ENCODE measurements around the gene CFAP20DC.

CFAP20DC gene

GRCh38 chr3:58737644-58738043 is 312.2 kb downstream of the CFAP20DC start:
- ChIA-PET CTCF (no interaction called here), POLR2A (no interaction called here)
- Histone ChIP-seq H3K4me1 (ENCODE audit: control insufficient read depth, insufficient read depth, low read length) (no peaks in the 10 kb centered on the region), H3K27ac (ENCODE audit: extremely low read depth, low read depth, low read length) (no peak overlapping the region), H3K36me3 (ENCODE audit: control insufficient read depth in 2 of 2, insufficient read depth in 1 of 2, low read length in 2 of 2) (no peaks in the 10 kb centered on the region), H3K9me3 (ENCODE audit: control insufficient read depth, insufficient read depth, low read depth, low read length) (no peaks in the 10 kb centered on the region), H3K4me3 (ENCODE audit: low read depth, low read length) (no peak overlapping the region)
- no peak for TF ChIP-seq ZNF776 (tag by site-specific recombination; IDR thresholded peaks at IDR 0.05; ENCODE audit: borderline replicate concordance)
- no peak for TF ChIP-seq ZNF274 (IDR thresholded peaks at IDR 0.05; ENCODE audit: low read length)
- TF ChIP-seq ZNF274 (tag by site-specific recombination; IDR thresholded peaks at IDR 0.05; ENCODE audit: borderline replicate concordance), result no peak
- no peak for TF ChIP-seq ZSCAN16 (tag by site-specific recombination; IDR thresholded peaks at IDR 0.05)
- TF ChIP-seq ZNF23 (tag by site-specific recombination; IDR thresholded peaks at IDR 0.05; ENCODE audit: borderline replicate concordance), result no peak
- no peak for TF ChIP-seq ZNF501 (tag by site-specific recombination; IDR thresholded peaks at IDR 0.05)
- TF ChIP-seq, protein P1, sequence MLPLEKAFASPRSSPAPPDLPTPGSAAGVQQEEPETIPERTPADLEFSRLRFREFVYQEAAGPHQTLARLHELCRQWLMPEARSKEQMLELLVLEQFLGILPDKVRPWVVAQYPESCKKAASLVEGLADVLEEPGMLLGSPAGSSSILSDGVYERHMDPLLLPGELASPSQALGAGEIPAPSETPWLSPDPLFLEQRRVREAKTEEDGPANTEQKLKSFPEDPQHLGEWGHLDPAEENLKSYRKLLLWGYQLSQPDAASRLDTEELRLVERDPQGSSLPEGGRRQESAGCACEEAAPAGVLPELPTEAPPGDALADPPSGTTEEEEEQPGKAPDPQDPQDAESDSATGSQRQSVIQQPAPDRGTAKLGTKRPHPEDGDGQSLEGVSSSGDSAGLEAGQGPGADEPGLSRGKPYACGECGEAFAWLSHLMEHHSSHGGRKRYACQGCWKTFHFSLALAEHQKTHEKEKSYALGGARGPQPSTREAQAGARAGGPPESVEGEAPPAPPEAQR (tag by site-specific recombination; IDR thresholded peaks at IDR 0.05), result no peak
- no peak for TF ChIP-seq ZNF169 (tag by site-specific recombination; IDR thresholded peaks at IDR 0.05)
- TF ChIP-seq PRDM2 (tag by site-specific recombination; IDR thresholded peaks at IDR 0.05; ENCODE audit: borderline replicate concordance), result no peak
- no peak for TF ChIP-seq ZNF140 (tag by site-specific recombination; IDR thresholded peaks at IDR 0.05)
- TF ChIP-seq IKZF3 (tag by site-specific recombination; IDR thresholded peaks at IDR 0.05), result no peak

DNA sequence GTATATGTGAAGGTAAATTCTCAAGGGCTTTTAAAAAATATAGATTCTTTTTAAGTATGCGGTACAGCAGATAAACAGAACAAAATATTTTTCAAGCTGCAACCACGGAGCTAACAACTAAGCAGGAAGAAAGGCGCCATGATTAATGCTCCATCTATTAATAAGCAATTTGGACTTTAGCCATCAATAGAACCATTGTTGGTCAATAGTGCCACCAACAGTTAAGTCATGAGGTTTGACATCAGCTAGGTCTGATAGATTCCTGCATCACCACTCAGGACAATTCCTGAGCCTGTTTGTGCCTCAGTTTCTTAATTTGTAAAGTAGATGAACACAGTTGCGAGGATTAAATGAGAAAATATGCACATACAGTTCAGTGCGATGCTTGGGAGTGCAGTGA is 318.2 kb downstream of the CFAP20DC start:
- H3K36me3 ChIP-seq (ENCODE audit: control insufficient read depth in 2 of 2, insufficient read depth in 1 of 2, low read length in 2 of 2), result no peaks in the 10 kb centered on the region
- no peaks in the 10 kb centered on the region for H3K9me3 ChIP-seq (ENCODE audit: control insufficient read depth, insufficient read depth, low read depth, low read length)
- no peak overlapping the region for H3K4me3 ChIP-seq (ENCODE audit: low read depth, low read length)
- CTCF ChIA-PET, result interaction anchor here (1.0 kb wide), 1 partner anchor 91 kb away, joined by 3 read pairs; no protein-coding TSS in a partner anchor
- POLR2A ChIA-PET, result no interaction called here
- no peak overlapping the region for H3K27ac ChIP-seq (ENCODE audit: extremely low read depth, low read depth, low read length)
- H3K4me1 ChIP-seq (ENCODE audit: control insufficient read depth, insufficient read depth, low read length), result no peaks in the 10 kb centered on the region
- TF ChIP-seq ZNF184 (tag by site-specific recombination; IDR thresholded peaks at IDR 0.05) (no peak), ZNF704 (tag by site-specific recombination; IDR thresholded peaks at IDR 0.05) (no peak), ZNF10 (tag by site-specific recombination; IDR thresholded peaks at IDR 0.05) (no peak), ZFHX2 (tag by site-specific recombination; conservative IDR thresholded peaks at IDR 0.05) (no peak), ZBTB8A (tag by site-specific recombination; IDR thresholded peaks at IDR 0.05) (no peak), KLF16 (tag by site-specific recombination; IDR thresholded peaks at IDR 0.05) (no peak), ZNF777 (tag by site-specific recombination; IDR thresholded peaks at IDR 0.05; ENCODE audit: borderline replicate concordance) (no peak)
- TF ChIP-seq, protein P2, sequence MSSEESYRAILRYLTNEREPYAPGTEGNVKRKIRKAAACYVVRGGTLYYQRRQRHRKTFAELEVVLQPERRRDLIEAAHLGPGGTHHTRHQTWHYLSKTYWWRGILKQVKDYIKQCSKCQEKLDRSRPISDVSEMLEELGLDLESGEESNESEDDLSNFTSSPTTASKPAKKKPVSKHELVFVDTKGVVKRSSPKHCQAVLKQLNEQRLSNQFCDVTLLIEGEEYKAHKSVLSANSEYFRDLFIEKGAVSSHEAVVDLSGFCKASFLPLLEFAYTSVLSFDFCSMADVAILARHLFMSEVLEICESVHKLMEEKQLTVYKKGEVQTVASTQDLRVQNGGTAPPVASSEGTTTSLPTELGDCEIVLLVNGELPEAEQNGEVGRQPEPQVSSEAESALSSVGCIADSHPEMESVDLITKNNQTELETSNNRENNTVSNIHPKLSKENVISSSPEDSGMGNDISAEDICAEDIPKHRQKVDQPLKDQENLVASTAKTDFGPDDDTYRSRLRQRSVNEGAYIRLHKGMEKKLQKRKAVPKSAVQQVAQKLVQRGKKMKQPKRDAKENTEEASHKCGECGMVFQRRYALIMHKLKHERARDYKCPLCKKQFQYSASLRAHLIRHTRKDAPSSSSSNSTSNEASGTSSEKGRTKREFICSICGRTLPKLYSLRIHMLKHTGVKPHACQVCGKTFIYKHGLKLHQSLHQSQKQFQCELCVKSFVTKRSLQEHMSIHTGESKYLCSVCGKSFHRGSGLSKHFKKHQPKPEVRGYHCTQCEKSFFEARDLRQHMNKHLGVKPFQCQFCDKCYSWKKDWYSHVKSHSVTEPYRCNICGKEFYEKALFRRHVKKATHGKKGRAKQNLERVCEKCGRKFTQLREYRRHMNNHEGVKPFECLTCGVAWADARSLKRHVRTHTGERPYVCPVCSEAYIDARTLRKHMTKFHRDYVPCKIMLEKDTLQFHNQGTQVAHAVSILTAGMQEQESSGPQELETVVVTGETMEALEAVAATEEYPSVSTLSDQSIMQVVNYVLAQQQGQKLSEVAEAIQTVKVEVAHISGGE (tag by site-specific recombination; conservative IDR thresholded peaks at IDR 0.05; ENCODE audit: low read depth), result no peak

All from HEK293 (cell line).